Esophagus muscularis mucosa (tissue), 3 donors: Measurements from ENCODE around the gene HIBCH.
"Not testable (repeated sequence)": the region's sequence is repeated elsewhere in the genome, so short reads cannot be mapped to it uniquely, and the experiment has no call there.

Experiments
- EP300 ChIP-seq: sonication (generic); formaldehyde crosslinking; IDR thresholded peaks from one replicate; pipeline ENCODE4 v1.6.1; 2017; ENCODE audit warnings: antibody characterized with exemption
- POLR2A ChIP-seq: fragments of 450-650 bp; IDR thresholded peaks from one replicate; pipeline ENCODE4 v1.6.1; 2017; ENCODE audit warnings: antibody characterized with exemption, moderate library complexity, mild to moderate bottlenecking, low read depth
- POLR2AphosphoS5 ChIP-seq, 2 donors: sonication (generic); formaldehyde crosslinking; IDR thresholded peaks; one replicate each; pipeline ENCODE4 v1.6.1; 2017; ENCODE audit warnings: antibody characterized with exemption in 2 of 2

DNA sequence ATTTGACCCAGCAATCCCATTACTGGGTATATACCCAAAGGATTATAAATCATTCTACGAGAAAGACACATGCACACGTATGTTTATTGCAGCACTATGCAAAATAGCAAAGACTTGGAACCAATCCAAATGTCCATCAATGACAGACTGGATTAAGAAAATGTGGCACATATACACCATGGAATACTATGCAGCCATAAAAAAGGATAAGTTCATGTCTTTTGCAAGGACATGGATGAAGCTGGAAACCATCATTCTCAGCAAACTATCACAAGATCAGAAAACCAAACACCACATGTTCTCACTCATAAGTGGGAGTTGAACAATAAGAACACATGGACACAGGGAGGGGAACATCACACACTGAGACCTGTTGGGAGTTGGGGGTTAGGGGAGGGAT lies 96.9 kb downstream of the HIBCH start:
- TF ChIP-seq POLR2A; POLR2AphosphoS5 (IDR thresholded peaks at IDR 0.05); EP300: not testable (repeated sequence)
